ENCODE results near the gene DHX35. TPM values are rescaled to one million over a fixed set of nuclear protein-coding genes. Genes with fewer than 3 reads are reported as not detected.

DHX35 gene
- polyA plus RNA-seq, 3 donors = 1.6 to 11.2 (median 2.7) TPM

DNA sequence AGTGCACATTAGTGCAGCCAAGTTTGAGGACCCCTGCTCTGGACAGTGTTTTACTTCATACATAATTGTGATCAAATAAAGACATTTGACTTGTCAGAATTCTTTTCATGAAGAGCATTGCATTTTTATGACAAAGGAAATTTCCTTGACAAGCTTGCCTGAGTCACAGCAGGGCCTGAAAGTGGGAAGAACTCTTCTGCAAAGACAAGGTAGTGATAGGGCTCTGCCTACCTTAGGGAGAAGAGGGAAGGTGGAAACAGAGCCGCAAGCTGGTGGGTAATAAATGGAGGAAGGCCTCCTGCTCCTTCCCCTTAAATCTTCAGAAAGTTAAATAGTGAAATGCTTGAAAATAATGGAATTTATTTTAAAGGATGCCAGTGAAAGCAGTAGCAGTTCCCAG lies 118.2 kb downstream of the DHX35 start:
- H3K4me3 ChIP-seq (replicated peaks in 1 of 3; ENCODE audit: low read depth in 2 of 3, low read length in 3 of 3) = no peak overlapping the region
- Mint-ChIP-seq H3K27me3 (ENCODE audit: low read depth in 3 of 3) (peaks cover 10 to 30% (median 17%) of the 10 kb centered on the region in 3 donors), H3K4me1 (no peaks in the 10 kb centered on the region), H3K9me3 (peaks cover 0 to 3% (median 0%) of the 10 kb centered on the region in 7 donors), H3K36me3 (no peaks in the 10 kb centered on the region), H3K27ac (no peak overlapping the region), H3K4me3 (no peak overlapping the region)
- no peaks in the 10 kb centered on the region for H3K9me3 ChIP-seq (replicated peaks in 1 of 2; ENCODE audit: control insufficient read depth in 1 of 2, insufficient read depth in 1 of 2, low read length in 2 of 2)
- no peak overlapping the region for H2AFZ ChIP-seq (ENCODE audit: insufficient read depth, low read depth, low read length, poor library complexity, severe bottlenecking)
- TF ChIP-seq, protein P1, sequence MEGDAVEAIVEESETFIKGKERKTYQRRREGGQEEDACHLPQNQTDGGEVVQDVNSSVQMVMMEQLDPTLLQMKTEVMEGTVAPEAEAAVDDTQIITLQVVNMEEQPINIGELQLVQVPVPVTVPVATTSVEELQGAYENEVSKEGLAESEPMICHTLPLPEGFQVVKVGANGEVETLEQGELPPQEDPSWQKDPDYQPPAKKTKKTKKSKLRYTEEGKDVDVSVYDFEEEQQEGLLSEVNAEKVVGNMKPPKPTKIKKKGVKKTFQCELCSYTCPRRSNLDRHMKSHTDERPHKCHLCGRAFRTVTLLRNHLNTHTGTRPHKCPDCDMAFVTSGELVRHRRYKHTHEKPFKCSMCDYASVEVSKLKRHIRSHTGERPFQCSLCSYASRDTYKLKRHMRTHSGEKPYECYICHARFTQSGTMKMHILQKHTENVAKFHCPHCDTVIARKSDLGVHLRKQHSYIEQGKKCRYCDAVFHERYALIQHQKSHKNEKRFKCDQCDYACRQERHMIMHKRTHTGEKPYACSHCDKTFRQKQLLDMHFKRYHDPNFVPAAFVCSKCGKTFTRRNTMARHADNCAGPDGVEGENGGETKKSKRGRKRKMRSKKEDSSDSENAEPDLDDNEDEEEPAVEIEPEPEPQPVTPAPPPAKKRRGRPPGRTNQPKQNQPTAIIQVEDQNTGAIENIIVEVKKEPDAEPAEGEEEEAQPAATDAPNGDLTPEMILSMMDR (IDR thresholded peaks at IDR 0.05) = no peak
- no peak overlapping the region for H3K27ac ChIP-seq (ENCODE audit: low read depth in 1 of 2, low read length in 2 of 2)
- no peaks in the 10 kb centered on the region for H3K36me3 ChIP-seq (replicated peaks in 1 of 2; ENCODE audit: control insufficient read depth in 1 of 2, insufficient read depth in 2 of 2, low read length in 2 of 2)
- no peak overlapping the region for H3K9ac ChIP-seq (ENCODE audit: insufficient read depth, low read length, poor library complexity, severe bottlenecking)
- no peaks in the 10 kb centered on the region for H3K27me3 ChIP-seq (ENCODE audit: control insufficient read depth in 2 of 2, insufficient read depth in 2 of 2, low read length in 2 of 2)
- no CpG with 5 or more reads among the region's 1 CpG for WGBS (ENCODE audit: insufficient coverage)
- H3K4me2 ChIP-seq (replicated peaks; ENCODE audit: extremely low read depth, low read length, poor library complexity, severe bottlenecking) = no peak overlapping the region
- H3K4me1 ChIP-seq (ENCODE audit: control insufficient read depth in 1 of 2, insufficient read depth in 2 of 2, low read length in 2 of 2) = no peaks in the 10 kb centered on the region
- DNase-seq = no peak
- intact Hi-C loops (cut with micrococcal nuclease) = no loop called here
- H4K20me1 ChIP-seq (ENCODE audit: insufficient read depth, low read length) = no peaks in the 10 kb centered on the region
- H3K79me2 ChIP-seq (ENCODE audit: insufficient read depth, low read length) = no peaks in the 10 kb centered on the region

DNA sequence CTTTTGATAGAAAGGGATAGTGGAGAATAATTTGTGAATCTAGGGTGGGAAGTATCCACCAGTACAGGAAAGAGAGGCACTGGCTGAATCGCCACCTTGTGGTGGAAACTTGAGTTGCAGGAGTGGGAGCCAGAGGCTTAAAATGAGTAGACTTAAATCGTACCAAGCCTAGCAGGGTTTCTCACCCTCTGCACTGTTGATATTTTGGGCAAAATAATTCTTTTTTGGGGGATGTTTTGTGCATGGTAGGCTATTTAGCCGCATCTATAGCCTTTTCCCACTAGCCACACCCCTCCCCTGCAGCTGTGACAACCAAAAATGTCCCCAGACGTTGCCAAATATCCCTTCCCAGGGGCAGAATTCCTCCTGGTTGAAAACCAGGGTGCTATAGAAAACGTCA lies 119.1 kb downstream of the DHX35 start:
- intact Hi-C loops (cut with micrococcal nuclease) = no loop called here
- H3K27me3 Mint-ChIP-seq (ENCODE audit: low read depth in 3 of 3) = peaks cover 8 to 28% (median 15%) of the 10 kb centered on the region in 3 donors

More for the DNA sequence above, 119.1 kb downstream of the DHX35 start:
- no peak overlapping the region for H3K27ac ChIP-seq (ENCODE audit: low read depth in 1 of 2, low read length in 2 of 2)
- TF ChIP-seq, protein P1 (IDR thresholded peaks at IDR 0.05) = peak; percentile 97
- no peak overlapping the region for H3K4me2 ChIP-seq (replicated peaks; ENCODE audit: extremely low read depth, low read length, poor library complexity, severe bottlenecking)
- Mint-ChIP-seq H3K9me3 (peaks cover 0 to 3% (median 0%) of the 10 kb centered on the region in 7 donors), H3K4me3 (no peak overlapping the region), H3K27ac (no peak overlapping the region), H3K36me3 (no peaks in the 10 kb centered on the region), H3K4me1 (no peaks in the 10 kb centered on the region)
- H3K36me3 ChIP-seq (replicated peaks in 1 of 2; ENCODE audit: control insufficient read depth in 1 of 2, insufficient read depth in 2 of 2, low read length in 2 of 2) = no peaks in the 10 kb centered on the region
- no peaks in the 10 kb centered on the region for H3K9me3 ChIP-seq (replicated peaks in 1 of 2; ENCODE audit: control insufficient read depth in 1 of 2, insufficient read depth in 1 of 2, low read length in 2 of 2)
- no peaks in the 10 kb centered on the region for H3K4me1 ChIP-seq (ENCODE audit: control insufficient read depth in 1 of 2, insufficient read depth in 2 of 2, low read length in 2 of 2)
- H3K9ac ChIP-seq (ENCODE audit: insufficient read depth, low read length, poor library complexity, severe bottlenecking) = no peak overlapping the region
- no peaks in the 10 kb centered on the region for H3K79me2 ChIP-seq (ENCODE audit: insufficient read depth, low read length)
- H4K20me1 ChIP-seq (ENCODE audit: insufficient read depth, low read length) = no peaks in the 10 kb centered on the region
- peak; percentile 38 to 63 (median 55) for DNase-seq
- H3K27me3 ChIP-seq (ENCODE audit: control insufficient read depth in 2 of 2, insufficient read depth in 2 of 2, low read length in 2 of 2) = no peaks in the 10 kb centered on the region
- H2AFZ ChIP-seq (ENCODE audit: insufficient read depth, low read depth, low read length, poor library complexity, severe bottlenecking) = no peak overlapping the region
- H3K4me3 ChIP-seq (replicated peaks in 1 of 3; ENCODE audit: low read depth in 2 of 3, low read length in 3 of 3) = no peak overlapping the region
- WGBS (ENCODE audit: insufficient coverage) = 67% methylated on average over 1 of the region's 5 CpGs

Data from CD14-positive monocyte (primary cell).